Nucleus accumbens (tissue), 56 donors: ENCODE measurements around the gene MCF2L2.
A peak's percentile ranks its signal among the peaks of the same experiment; 100 is the strongest.
"Not testable (repeated sequence)": the region's sequence is repeated elsewhere in the genome, so short reads cannot be mapped to it uniquely, and the experiment has no call there.

Experiments used
- DNase-seq, 56 donors: peaks; one replicate each; lab custom pipeline; 2025; lab: John Stamatoyannopoulos, UW

The MCF2L2 gene, protein sequence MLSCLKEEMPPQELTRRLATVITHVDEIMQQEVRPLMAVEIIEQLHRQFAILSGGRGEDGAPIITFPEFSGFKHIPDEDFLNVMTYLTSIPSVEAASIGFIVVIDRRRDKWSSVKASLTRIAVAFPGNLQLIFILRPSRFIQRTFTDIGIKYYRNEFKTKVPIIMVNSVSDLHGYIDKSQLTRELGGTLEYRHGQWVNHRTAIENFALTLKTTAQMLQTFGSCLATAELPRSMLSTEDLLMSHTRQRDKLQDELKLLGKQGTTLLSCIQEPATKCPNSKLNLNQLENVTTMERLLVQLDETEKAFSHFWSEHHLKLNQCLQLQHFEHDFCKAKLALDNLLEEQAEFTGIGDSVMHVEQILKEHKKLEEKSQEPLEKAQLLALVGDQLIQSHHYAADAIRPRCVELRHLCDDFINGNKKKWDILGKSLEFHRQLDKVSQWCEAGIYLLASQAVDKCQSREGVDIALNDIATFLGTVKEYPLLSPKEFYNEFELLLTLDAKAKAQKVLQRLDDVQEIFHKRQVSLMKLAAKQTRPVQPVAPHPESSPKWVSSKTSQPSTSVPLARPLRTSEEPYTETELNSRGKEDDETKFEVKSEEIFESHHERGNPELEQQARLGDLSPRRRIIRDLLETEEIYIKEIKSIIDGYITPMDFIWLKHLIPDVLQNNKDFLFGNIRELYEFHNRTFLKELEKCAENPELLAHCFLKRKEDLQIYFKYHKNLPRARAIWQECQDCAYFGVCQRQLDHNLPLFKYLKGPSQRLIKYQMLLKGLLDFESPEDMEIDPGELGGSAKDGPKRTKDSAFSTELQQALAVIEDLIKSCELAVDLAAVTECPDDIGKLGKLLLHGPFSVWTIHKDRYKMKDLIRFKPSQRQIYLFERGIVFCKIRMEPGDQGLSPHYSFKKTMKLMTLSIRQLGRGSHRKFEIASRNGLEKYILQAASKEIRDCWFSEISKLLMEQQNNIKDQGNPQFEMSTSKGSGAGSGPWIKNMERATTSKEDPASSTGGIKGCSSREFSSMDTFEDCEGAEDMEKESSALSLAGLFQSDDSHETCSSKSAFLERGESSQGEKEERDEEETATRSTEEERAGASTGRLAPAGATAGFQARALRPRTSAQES

DNA sequence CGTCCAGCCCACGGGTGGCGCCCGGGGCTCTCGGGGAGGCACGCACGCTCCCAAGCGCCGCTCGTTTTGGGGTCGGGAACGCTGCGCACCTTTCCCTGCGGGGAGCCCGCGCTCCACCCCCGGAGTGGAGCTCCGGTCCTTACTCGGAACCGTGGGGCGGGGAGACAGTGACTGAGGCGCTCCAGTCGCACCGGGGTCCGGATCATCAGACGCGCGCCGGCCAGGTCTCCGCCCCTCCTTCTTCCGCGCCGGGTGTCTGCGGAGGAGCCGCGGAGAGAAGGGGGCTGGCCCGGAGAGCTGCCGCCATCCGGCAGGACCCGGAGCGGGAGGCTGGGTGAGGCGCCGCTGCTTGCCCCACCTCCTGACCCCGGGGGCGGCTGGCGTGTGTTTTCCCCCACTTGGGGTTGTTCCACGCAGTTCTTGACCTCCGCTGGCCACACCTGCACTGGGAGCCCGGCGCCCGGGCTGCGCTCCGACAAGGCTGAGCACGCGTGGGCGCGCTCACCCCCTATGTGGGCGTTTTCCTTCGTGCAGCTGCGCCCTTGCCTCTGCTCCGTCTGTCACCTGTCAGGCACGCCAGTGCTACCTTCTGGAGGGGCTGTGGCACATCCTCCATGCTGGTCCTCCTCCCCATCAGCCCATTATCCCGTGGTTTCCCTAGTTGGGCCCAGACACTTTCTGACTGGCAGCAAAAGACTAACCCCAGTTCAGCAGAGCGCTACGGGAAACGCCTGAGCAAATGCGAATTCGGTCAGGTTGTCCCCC is at the start of gene MCF2L2:
Gene MCF2L2, minus strand, starts transcription at position 173 of the 765 bp plus-strand sequence. CDS start 642 bp downstream, outside the sequence.
- DNase-seq: peak in 41 of 56 donors; percentile 8 to 82 (median 51)

DNA sequence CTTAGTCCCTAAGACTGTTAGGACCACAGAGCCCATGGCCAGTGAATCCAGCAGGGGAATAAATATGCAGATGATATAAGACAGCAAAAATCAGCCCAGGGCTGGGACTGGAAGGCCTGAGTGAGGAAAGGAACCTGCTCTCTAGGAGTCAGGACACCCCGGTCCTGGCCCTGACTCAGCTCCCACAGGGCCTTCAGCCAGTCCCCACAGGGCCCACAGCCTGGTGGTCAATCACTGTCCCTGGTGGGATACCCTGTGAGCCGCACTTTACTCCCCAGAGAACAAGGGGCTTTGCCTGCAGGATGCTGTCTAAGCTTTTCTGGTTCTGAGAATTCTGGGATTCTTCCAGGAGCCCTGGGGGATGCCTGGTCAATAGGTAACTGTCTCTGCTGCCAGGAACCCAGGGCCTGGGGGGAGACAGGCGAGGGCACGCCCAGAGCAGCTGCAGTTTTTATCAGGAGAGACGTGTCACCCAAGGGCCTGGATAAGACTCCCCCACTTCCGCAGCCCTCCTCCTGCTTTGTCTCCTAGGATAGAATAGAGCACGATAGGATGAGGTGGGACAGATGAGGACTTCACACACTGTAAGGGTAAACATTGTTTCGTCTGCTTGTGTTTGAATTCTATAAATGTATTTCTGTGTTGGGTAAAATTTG is 49.5 kb upstream of the MCF2L2 start:
- no peak for DNase-seq

DNA sequence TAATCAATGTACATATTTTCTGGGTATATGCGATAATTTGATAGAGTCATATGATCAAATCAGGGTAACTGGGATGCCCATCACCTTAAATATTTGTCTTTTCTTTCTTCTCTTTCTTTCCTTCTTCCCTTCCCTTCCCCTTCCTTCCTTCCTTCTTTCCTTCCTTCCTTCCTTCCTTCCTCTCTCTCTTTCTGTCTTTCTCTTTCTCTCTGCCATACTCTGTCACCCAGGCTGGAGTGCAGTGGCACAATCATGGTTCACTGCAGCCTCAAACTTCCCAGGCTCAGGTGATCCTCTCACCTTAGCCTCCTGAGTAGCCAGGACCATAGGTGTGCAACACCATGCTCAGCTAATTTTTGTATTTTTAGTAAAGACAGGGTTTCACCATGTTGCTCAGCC is 47.3 kb upstream of the MCF2L2 start:
- DNase-seq: not testable (repeated sequence)

DNA sequence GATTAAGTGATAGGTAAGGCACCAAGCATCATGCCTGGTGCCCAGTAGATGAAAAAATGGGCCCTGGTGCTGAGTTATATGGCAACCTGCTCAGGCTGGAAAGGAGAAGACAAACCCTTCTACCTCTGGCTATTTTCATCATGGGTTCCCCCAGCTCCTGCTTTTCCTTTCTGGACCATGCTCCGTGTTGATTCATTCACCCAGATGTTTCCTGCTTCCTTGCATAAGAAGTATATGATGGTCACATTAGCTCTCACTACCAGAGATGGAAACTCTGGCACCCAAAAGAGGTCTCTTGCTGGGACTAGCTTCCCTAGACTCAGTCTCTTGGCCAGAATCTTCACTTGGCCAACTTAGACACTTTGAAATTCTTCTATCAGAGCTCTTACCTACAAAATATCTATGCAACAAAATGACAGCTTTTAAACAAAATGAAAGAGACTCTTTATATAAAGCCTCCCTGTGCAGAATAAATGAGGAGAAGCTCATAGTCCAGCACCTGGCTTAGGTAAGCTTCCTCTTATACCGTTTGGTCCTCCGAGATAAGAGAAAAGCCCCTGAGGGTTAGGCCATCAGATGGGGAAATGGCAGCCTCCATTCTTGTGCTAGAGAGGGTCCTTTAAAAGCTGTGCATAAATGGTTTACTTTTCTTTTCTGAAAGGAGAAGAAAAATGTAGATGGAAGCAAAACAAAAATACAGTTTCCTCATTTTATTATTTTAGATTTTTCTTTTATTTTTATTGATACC is 46.8 kb upstream of the MCF2L2 start:
- no peak for DNase-seq

DNA sequence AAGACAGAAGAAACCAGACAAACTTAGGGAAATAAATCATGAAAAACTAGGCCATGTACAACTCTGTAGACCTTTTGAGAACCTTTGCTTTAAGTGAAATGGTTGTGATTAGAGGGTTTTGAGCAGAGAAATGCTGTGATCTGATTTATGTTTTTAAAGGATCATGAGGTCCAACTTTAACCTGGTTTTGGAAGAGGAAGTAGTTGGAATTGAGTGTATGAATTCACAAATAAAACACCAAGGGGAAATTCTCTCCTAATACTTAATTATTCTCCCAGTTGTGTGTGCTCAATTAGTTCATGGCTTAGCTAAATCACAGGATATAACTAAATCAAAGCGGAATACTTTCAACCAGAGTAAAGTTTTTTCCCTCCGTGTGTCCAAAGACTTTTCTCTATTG is 45.5 kb upstream of the MCF2L2 start:
- no peak for DNase-seq

DNA sequence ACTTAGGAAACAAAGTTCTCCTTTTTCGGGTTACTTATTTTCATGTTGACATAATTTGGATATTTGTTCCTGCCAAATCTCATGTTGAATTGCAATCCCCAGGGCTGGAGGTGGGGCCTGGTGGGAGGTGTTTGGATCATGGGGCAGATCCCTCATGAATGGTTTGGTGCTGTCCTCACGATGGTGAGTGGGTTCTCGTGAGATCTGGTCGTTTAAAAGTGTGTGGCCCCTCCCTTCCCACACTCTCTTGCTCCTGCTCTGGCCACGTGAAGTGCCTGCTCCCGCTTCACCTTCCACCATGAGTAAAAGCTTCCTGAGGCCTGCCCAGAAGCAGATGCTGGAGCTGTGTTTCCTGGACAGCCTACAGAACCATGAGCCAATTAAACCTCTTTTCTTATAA is 43.7 kb upstream of the MCF2L2 start:
- DNase-seq: no peak

DNA sequence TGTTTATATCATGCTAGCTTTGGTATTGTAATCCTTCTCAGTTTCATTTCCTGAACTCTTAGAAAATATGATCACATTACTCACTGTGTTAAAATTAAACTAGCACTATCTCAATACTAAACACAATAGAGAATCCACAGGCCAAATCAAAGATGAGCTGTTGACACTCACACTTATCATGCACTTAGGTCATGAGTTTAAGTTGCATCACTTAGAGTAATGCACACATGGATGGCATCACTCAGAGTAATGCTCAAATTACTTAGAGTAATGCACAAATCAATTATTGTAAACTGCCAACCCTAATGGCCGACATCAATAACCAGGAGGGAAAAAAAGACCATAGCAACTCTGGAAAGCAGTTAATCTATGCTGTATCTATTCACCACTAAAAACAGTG is 40.0 kb upstream of the MCF2L2 start:
- DNase-seq: no peak

DNA sequence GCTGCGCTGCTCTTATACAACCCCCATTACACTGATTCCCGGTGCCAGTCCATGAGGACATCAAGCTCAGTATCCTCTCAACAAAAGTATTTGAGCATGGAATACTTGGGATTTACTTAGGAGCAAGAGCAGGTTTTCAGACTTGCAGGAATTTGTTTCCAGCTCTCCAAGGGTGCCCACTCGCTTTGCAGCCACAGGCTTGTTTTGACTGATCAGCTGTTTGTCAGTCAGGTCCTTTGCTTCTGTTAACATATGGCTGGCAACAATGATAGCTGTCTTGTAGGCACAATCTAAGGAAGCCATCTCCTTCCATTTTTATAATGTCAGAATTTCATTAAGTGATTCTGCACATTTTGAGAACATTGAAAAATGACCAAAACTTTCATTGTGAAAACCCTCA is 38.2 kb upstream of the MCF2L2 start:
- DNase-seq: no peak

DNA sequence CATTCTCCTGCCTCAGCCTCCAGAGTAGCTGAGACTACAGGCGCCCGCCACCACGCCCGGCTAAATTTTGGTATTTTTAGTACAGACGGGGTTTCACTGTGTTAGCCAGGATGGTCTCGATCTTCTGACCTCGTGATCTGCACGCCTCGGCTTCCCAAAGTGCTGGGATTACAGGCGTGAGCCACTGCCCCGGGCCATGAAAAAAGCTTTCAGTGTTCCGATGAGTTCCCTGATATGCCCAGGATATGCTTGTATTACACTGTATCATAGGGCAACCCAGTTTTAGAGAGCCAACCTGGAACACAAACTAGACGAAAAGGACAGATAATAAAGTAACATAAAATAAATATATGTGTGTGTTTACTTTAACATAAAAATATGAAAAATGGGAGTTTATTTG is 37.3 kb upstream of the MCF2L2 start:
- DNase-seq: not testable (repeated sequence)

DNA sequence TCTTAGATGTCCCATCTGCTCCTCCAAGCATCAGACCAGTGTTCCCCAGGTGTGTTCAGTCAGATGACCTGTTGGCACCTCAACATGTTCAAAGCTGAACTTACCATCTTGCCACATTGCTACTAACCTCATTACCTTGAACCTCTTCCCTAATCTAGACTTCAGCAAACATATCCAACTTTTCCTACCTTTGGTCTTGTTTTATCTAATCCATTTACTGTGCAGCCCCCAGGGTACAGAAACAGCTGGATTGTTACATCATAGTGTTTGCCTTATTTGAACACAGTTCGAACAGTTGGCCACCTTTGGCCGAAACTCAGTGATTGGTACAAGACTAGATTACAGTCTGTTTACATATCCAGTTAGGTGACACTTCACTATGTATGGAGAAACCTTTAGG is 36.1 kb upstream of the MCF2L2 start:
- no peak for DNase-seq

DNA sequence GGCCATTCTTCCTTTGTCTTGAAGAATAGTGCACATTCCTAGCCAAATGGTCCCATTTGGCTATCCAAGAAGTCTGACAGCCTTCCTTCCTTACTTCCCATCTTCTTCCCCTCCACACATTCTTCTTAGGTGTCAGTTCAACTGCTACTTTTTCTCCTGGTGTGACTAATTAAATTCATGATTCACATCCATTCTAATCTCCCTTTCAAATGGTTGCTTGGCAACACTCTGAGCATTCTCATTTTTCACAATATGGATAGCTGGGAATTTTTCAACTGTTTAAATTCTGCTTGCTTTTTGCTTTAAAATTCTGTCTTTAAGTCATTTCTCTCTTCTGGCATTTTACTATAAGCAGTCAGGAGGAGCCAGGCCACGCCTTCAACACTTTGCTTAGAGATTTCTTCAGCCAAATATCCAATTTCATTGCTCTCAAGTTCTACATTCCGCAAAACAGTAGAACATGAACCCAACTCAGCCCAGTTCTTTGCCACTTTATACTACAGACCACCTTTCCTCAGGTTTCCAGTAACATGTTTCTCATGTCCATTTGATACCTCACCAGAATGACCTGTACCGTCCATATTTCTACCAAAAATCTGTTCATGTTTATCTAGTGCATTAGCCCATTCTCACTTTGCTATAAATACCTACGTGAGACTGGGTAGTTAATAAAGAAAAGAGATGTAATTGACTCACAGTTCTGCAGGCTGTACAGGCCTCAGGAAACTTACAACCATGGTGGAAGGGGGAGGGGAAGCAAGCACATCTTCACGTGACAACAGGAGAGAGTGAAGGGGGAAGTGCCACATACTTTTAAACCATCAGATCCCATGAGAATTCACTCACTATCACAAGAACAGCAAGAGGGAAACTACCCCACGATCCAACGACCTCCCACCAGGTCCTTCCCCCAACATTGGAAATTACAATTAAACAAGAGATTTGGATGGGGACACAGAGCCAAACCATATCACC is 31.9 kb upstream of the MCF2L2 start:
- DNase-seq: no peak

DNA sequence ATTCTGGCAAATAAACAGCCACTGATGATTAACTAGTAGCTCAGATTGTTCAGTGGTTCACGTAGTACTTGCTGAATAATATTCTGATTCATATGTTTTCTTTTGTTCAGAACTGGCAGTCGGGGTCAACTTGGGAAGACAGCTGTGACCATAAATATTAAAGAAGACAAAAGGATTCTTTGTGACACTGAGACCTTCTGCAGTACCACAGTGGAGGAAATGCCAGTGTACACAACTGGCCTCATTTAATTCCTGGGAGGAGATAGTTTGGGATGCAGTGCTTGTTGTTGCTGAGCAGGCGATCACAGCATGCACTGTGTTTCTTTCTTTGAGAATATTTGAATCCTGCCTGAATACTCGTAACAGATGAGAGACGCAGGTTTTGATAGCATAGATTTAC is 26.7 kb upstream of the MCF2L2 start:
- peak in 37 of 56 donors; percentile 5 to 72 (median 29) for DNase-seq

DNA sequence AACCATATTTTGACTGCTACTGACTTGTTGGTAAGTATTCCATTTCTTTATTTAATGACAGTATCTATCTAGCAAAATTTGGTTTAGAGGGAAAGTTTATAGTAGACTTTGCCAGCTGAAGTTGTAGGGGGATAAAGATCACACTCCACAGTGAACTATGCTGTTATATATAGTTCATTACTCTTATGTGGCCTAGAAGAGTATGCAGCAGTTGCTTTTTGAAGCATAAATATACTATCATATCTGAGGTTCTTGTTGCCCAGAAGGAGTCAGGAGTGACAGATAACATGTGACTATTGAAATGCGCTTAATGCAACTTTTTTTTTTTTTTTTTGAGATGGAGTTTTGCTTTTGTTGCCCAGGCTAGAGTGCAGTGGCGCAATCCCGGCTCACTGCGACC is 25.6 kb upstream of the MCF2L2 start:
- no peak for DNase-seq

DNA sequence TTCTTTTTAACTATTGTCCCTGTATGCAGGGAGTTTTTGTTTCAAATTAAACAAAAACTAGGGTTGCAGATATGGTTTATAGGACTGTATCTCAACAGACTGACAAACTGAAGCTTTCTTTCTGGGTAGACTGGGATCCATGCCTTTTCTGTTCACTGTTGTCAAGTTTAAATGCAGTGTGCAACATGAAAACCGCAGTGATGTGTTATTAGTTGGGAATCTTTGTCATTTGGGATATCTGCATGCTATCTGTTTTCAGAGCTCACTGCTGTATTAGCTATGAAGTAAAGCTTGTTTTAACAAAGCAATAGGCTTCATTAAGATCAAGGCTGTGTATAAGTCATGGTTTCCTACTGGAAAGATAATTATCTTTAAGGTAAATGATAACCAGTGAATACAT is 21.4 kb upstream of the MCF2L2 start:
- no peak for DNase-seq

DNA sequence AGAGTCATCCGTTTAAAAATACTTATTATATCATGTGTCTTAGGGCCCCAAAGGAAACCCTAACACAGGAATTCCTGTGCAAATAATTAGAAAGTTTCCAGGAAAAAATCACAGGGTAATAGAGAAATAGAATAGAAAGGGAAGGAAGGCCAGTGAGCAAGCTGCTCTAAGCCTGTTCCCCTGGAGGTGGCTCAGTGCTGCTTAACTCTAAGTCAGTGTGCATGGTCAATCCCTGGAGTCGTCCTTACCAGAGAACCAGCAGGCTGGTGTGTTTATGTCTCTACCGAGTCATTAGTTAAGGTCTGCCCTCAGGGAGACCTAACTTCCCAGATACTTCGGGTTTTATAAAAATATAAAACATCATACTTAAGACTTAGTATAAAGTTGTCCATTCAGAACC is 21.0 kb upstream of the MCF2L2 start:
- peak in 13 of 56 donors; percentile 1 to 34 (median 15) for DNase-seq

DNA sequence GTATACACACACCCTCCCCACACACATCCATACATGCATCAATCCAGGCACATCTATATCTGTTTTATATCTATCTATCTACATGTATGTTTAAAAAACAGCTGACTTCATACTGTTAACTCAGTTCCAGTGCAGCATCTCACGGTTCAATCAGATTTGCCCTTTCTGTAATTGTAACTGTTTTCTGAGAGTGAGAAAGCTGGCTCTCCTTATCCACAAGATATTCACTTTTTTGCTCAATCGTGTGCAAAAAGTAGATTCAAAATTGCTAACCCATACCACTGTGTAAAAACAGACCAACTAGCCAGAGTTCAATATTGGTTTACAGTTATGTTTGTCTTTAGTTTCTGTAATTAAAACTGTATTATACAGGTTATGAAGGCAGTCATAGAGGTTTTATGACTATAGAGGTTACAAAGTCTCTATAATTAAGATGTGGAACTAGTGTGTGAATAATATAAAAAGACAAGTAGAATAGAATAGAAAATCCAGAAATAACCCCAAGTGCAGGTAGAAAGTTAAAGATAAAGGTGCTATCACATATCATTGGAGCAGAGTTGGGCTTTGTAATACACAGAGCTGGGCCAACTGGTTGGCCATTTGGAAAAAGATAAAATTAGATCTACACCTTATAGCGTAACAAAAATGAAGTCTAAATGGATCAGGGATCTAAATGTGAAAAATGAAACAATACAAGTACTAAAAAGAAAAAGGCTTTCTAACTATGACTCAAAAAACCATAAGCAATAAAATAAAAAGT is 20.1 kb upstream of the MCF2L2 start:
- no peak for DNase-seq
